Measurements from ENCODE around the gene C5orf58.
"Not testable (repeated sequence)": the region's sequence is repeated elsewhere in the genome, so short reads cannot be mapped to it uniquely, and the experiment has no call there.

GRCh38 chr5:170248931-170249227 lies 16.1 kb downstream of the C5orf58 start:
- TF ChIP-seq YY1 (IDR thresholded peaks at IDR 0.05; ENCODE audit: insufficient read depth, insufficient read length); ZNF274 (IDR thresholded peaks at IDR 0.05; ENCODE audit: low read depth, low read length): not testable (repeated sequence)
